RPMI8226 (cell line): Measurements from ENCODE around the gene AFAP1.

Experiments
- DNase-seq: peaks from one replicate; pipeline ENCODE4 v3.0.0-alpha.2; 2015

AFAP1 gene

GRCh38 chr4:7766086-7766485 lies 173.6 kb downstream of the AFAP1 start:
- no peak for DNase-seq

- DNase-seq, result no peak
Observed at GRCh38 chr4:7765666-7766065, 174.0 kb downstream of the AFAP1 start.

GRCh38 chr4:7764466-7764865 lies 175.2 kb downstream of the AFAP1 start:
- no peak for DNase-seq

GRCh38 chr4:7763788-7764187 lies 175.9 kb downstream of the AFAP1 start:
- no peak for DNase-seq

GRCh38 chr4:7763106-7763505 lies 176.6 kb downstream of the AFAP1 start:
- DNase-seq, result no peak

- no peak for DNase-seq
Observed at GRCh38 chr4:7762376-7763030, 177.2 kb downstream of the AFAP1 start.

- no peak for DNase-seq
Observed at GRCh38 chr4:7761720-7762119, 177.9 kb downstream of the AFAP1 start.

GRCh38 chr4:7761312-7761711 lies 178.3 kb downstream of the AFAP1 start:
- DNase-seq, result no peak

GRCh38 chr4:7760706-7761105 lies 179.0 kb downstream of the AFAP1 start:
- no peak for DNase-seq

GRCh38 chr4:7760228-7760627 lies 179.4 kb downstream of the AFAP1 start:
- DNase-seq, result no peak

- no peak for DNase-seq
Observed at GRCh38 chr4:7759635-7760034, 180.0 kb downstream of the AFAP1 start.

GRCh38 chr4:7759216-7759615 lies 180.4 kb downstream of the AFAP1 start:
- DNase-seq, result no peak

GRCh38 chr4:7758476-7758875 lies 181.2 kb downstream of the AFAP1 start:
- DNase-seq, result no peak

- DNase-seq, result no peak
Observed at GRCh38 chr4:7757501-7758471, 181.9 kb downstream of the AFAP1 start.

- DNase-seq, result no peak
Observed at GRCh38 chr4:7756561-7757355, 182.9 kb downstream of the AFAP1 start.

GRCh38 chr4:7756071-7756470 lies 183.6 kb downstream of the AFAP1 start:
- DNase-seq, result peak; percentile 22

- DNase-seq, result peak; percentile 20
Observed at GRCh38 chr4:7755561-7755960, 184.1 kb downstream of the AFAP1 start.

GRCh38 chr4:7754565-7755262 lies 184.9 kb downstream of the AFAP1 start:
- peak; percentile 36 for DNase-seq

GRCh38 chr4:7753931-7754465 lies 185.7 kb downstream of the AFAP1 start:
- DNase-seq, result peak; percentile 74

- DNase-seq, result peak; percentile 87
Observed at GRCh38 chr4:7753271-7753670, 186.4 kb downstream of the AFAP1 start.

GRCh38 chr4:7752649-7753048 lies 187.0 kb downstream of the AFAP1 start:
- DNase-seq, result peak; percentile 51

GRCh38 chr4:7750972-7751371 lies 188.7 kb downstream of the AFAP1 start:
- DNase-seq, result peak; percentile 35
